ENCODE data around the gene FXYD3.

FXYD3 gene, protein sequence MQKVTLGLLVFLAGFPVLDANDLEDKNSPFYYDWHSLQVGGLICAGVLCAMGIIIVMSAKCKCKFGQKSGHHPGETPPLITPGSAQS

DNA sequence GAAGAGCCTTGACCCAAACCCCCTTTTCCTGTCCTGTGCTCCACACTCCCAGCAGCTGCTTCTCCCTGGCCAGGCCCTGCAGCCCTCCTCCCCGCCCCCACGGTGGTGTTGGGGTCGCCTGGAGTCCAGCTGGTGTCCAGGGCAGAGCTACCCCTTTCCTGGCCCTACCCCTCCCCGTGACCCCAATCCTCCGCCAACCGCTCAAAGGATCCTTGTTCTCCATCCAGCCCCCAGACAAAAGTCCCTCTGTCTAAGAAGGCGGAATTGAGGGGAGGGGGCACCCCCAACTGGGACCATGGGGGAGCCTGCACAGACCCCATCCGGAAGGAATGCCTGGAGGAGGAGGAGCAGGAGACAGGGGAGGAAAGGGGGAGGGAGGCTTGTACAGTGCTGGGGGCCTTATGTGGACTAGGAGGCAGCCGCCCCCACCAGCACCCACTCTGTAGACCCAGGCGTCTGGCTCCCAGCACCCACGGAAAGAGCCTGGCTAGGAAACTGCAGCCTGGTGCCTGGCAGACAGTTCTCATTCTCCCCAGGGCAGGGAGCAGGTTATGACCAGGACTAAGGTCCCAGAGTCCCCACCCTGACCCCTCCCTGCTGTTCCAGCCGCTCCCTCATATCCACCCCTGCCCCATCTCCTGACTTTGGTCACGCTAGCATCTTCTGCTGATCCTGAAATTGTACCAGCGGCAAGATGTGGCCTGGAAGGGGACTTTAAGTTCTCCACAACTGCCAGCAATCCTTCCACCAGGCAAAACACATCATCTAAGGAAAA is at the start of gene FXYD3:
TSS of gene FXYD3 (plus strand) at position 647 of the 775 bp plus-strand sequence. CDS start 3,554 bp downstream, outside the sequence.
- H3K27ac Mint-ChIP-seq: no peak within 1 kb of the TSS
- peak within 1 kb of the TSS; percentile 32 for H3K4me3 Mint-ChIP-seq

DNA sequence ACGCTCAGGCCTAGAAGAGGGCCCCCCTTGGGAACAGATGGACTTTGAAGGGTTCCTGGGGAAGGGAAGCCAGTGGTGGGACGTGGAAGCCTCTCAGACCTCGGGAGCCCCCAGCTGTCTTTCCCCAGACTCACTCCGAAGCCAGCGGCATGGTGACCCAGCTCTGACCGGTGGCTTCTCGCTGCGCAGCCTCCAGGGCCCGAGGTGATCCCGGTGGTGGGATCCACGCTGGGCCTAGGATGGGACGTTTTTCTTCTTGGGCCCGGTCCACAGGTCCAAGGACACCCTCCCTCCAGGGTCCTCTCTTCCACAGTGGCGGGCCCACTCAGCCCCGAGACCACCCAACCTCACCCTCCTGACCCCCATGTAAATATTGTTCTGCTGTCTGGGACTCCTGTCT is 49.5 kb upstream of the FXYD3 start:
- Mint-ChIP-seq H3K9me3 (no peaks in the 10 kb centered on the region), H3K27me3 (no peaks in the 10 kb centered on the region), H3K36me3 (ENCODE audit: low read depth) (no peaks in the 10 kb centered on the region), H3K4me3 (no peak overlapping the region), H3K4me1 (ENCODE audit: low read depth) (peaks cover 17% of the 10 kb centered on the region), H3K27ac (no peak overlapping the region)

More for the DNA sequence above, at the start of gene FXYD3:
- Mint-ChIP-seq H3K27me3 (peaks cover 3% of the 10 kb centered on the region), H3K9me3 (no peaks in the 10 kb centered on the region), H3K4me1 (ENCODE audit: low read depth) (peaks cover 6% of the 10 kb centered on the region), H3K36me3 (ENCODE audit: low read depth) (no peaks in the 10 kb centered on the region)

DNA sequence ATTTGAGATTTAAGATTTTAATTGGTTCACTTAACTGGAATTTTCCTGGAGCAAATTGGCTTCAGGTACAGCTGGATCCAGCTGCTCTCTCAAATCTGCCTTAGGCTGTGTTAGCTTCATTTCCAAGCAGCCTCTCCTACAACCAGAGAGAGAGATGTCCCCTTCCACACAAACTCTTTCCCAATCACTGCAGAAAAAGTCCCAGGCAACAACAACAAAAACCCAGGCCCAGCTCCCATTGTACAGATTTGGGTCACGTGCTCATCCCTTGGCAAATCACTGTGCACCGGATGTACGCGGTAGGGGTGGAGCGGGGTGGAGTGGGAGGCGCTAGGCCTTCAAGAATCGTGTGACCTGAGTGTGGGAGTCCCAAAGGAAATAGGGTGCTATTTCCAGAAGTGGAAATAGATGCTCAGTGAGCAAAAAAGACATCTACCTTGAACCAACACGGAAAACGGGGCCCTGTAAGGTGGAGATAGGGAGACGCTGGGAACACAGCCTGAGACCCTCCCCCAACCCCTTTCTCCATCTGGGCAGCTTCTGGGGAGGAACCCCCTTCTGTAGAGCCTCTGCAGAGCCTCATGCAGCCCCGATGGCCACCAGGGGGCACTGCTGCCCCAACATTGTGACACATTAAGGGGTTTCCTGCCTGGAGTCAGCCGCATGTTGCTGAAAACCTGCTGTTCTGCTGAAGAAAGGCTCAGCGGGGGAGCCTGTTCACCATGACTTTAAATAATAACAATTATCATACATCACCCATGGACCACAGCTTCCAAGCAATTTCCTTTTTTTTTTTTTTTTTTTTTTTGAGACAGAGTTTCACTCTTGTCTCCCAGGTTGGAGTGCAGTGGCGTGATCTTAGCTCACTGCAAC is 48.7 kb upstream of the FXYD3 start:
- H3K9me3 Mint-ChIP-seq: no peaks in the 10 kb centered on the region
- H3K4me3 Mint-ChIP-seq: peak overlapping the region; percentile 24
- H3K27ac Mint-ChIP-seq: peak overlapping the region; percentile 51

DNA sequence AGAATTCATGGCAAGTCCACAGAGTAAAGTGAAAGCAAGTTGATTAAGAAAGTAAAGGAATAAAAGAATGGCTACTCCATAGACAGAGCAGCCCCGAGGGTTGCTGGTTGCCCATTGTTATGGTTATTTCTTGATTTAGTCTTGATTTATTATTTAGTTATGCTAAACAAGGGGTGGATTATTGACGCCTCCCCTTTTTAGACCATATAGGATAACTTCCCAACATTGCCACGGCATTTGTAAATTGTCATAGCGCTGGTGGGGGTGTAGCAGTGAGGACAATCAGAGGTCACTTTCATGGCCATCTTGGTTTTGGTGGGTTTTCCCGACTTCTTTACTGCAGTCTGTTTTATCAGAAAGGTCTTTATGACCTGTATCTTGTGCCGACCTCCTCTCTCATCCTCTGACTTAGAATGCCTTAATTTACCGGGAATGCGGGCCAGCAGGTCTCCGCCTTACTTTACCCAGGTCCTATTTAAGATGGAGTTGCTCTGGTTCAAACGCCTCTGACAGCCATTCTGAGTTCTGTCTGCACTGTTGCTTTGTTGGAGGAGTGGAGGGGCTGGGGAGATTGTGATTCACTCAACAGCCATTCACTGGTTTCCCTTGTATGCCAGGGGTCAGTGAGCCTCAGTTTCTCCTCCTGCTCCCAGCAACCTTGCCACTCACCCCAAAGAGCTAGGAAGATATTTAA is 46.5 kb upstream of the FXYD3 start:
- Mint-ChIP-seq H3K4me1 (ENCODE audit: low read depth) (peaks cover 8% of the 10 kb centered on the region), H3K27ac (no peak overlapping the region), H3K27me3 (no peaks in the 10 kb centered on the region), H3K4me3 (no peak overlapping the region), H3K9me3 (no peaks in the 10 kb centered on the region), H3K36me3 (ENCODE audit: low read depth) (no peaks in the 10 kb centered on the region)

More for the DNA sequence above, 48.7 kb upstream of the FXYD3 start:
- no peaks in the 10 kb centered on the region for H3K36me3 Mint-ChIP-seq (ENCODE audit: low read depth)
- H3K27me3 Mint-ChIP-seq: no peaks in the 10 kb centered on the region
- H3K4me1 Mint-ChIP-seq (ENCODE audit: low read depth): peaks cover 17% of the 10 kb centered on the region

DNA sequence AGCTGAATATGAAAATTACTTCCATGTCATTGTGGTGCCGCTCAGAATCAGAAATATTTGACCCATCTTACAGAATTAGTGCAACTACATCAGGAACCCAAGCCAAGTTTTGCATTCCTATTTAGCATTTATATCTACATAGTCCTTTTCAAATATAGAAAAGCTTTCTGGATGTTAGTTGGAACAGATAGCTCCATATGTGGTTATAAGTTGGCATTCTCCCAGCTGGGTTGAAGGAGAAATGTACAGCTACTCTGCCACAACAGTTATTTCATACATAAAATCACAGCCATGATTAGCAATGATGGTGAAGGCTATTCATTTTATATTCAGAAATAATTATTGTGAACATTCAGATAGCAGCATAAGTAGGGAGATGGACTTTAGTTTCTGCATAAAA is 45.9 kb upstream of the FXYD3 start:
- peaks cover 5% of the 10 kb centered on the region for H3K4me1 Mint-ChIP-seq (ENCODE audit: low read depth)
- no peaks in the 10 kb centered on the region for H3K27me3 Mint-ChIP-seq
- H3K36me3 Mint-ChIP-seq (ENCODE audit: low read depth): no peaks in the 10 kb centered on the region
- no peak overlapping the region for H3K4me3 Mint-ChIP-seq
- H3K27ac Mint-ChIP-seq: no peak overlapping the region
- H3K9me3 Mint-ChIP-seq: no peaks in the 10 kb centered on the region

DNA sequence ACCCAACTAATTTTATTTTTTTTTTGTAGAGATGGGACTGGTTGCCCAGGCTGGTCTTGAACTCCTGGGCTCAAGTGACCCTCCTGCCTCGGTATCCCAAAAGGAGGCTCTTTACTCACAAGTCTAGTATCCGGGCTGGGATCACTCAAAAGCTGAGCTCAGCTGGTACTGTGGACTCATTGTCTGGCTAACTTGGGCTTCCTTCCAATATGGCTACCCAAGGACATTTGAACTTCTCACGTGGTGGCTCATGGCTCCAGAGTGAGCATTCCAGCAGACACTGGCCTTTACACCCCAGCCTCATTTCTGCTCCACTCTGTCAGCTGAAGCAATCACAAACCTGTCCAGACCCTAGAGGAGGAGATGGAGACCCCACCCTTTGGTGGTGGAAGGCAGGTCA is 45.2 kb upstream of the FXYD3 start:
- H3K27ac Mint-ChIP-seq: no peak overlapping the region
- H3K9me3 Mint-ChIP-seq: no peaks in the 10 kb centered on the region

DNA sequence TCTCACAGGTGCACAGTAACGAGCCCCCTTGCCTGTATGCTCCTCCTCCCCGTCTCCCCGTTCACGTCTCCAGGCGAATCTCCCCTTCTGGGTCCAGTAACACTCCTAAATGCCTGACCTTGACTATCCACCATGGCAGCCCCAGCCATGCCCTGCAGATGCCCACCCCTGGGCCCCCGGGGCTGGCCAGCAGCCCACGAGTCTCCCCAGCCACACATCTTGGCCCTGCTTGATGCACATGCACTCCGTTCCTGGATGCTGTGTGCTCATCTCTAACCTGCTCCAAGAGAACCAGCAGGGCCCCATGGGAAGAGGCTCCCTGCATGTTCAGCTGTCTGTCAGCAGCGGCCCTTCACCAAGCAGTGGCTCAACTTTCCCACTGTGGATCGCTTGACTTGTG is 42.1 kb upstream of the FXYD3 start:
- H3K4me3 Mint-ChIP-seq: no peak overlapping the region
- no peak overlapping the region for H3K27ac Mint-ChIP-seq
- no peaks in the 10 kb centered on the region for H3K4me1 Mint-ChIP-seq (ENCODE audit: low read depth)
- H3K9me3 Mint-ChIP-seq: no peaks in the 10 kb centered on the region
- H3K36me3 Mint-ChIP-seq (ENCODE audit: low read depth): no peaks in the 10 kb centered on the region
- H3K27me3 Mint-ChIP-seq: peaks cover 4% of the 10 kb centered on the region

More for the DNA sequence above, 45.2 kb upstream of the FXYD3 start:
- no peaks in the 10 kb centered on the region for H3K27me3 Mint-ChIP-seq
- H3K4me1 Mint-ChIP-seq (ENCODE audit: low read depth): peaks cover 5% of the 10 kb centered on the region
- no peaks in the 10 kb centered on the region for H3K36me3 Mint-ChIP-seq (ENCODE audit: low read depth)
- H3K4me3 Mint-ChIP-seq: no peak overlapping the region

DNA sequence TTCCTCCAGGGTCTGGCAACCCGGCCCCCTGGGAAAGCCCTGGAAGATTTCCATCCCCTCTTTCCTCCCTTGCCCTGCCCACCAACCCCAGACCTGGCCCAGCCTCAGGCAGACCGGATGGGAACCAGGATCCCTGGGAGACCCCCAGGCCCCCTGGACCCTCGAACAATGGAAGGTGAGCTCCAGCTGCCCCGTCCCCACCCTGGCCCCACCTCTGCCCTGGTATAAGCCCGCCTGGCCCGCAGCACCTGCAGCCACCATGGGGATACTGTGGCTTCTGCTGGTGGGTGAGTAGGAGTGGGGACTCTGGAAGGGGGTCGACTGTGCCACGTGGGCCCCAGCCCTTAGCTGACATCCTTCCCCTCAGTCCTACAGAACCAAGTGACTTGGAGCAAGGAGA is 41.7 kb upstream of the FXYD3 start:
- Mint-ChIP-seq H3K9me3 (no peaks in the 10 kb centered on the region), H3K4me3 (no peak overlapping the region), H3K27me3 (peaks cover 4% of the 10 kb centered on the region), H3K4me1 (ENCODE audit: low read depth) (no peaks in the 10 kb centered on the region), H3K36me3 (ENCODE audit: low read depth) (no peaks in the 10 kb centered on the region), H3K27ac (no peak overlapping the region)

DNA sequence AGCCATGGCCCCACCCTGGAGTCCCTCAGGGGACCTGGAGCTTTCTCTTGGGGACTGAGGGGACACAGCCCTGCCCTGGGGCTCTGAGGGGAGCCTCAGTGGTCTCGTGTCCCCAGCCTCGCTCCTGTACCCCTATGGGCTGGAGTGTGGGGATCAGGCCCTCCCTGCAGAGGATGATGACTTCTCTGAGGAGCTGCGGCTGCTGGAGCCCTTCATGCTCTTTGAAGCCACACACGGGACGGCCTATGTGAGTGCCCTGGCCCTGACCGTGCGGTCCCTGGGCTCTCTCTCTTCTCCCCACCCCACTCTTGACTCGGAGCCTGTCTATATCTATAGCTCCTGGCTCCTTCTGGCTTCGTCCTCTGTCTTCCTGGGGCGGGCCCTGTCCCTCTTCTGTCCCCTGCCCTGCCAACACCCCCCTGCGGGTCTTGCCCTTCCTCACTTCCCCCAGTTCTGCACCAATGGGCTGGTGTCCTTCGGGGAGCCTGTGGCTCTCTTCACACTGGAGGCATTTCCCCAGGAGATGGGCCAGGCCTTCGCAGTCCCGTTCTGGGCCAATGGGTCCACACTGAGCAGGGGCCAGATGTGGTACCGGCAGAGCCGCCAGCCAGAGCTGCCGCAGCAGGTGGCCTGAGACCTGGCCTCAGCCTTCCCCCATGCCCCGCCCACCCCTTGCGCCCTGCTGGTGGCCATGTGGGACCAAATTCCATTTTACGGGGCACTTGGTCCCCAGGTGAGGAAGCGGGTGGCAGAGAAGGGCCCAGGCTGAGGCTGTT is 41.0 kb upstream of the FXYD3 start:
- H3K27me3 Mint-ChIP-seq: peaks cover 4% of the 10 kb centered on the region
- H3K4me1 Mint-ChIP-seq (ENCODE audit: low read depth): no peaks in the 10 kb centered on the region
- no peak overlapping the region for H3K27ac Mint-ChIP-seq
- no peaks in the 10 kb centered on the region for H3K36me3 Mint-ChIP-seq (ENCODE audit: low read depth)
- H3K9me3 Mint-ChIP-seq: no peaks in the 10 kb centered on the region
- no peak overlapping the region for H3K4me3 Mint-ChIP-seq

DNA sequence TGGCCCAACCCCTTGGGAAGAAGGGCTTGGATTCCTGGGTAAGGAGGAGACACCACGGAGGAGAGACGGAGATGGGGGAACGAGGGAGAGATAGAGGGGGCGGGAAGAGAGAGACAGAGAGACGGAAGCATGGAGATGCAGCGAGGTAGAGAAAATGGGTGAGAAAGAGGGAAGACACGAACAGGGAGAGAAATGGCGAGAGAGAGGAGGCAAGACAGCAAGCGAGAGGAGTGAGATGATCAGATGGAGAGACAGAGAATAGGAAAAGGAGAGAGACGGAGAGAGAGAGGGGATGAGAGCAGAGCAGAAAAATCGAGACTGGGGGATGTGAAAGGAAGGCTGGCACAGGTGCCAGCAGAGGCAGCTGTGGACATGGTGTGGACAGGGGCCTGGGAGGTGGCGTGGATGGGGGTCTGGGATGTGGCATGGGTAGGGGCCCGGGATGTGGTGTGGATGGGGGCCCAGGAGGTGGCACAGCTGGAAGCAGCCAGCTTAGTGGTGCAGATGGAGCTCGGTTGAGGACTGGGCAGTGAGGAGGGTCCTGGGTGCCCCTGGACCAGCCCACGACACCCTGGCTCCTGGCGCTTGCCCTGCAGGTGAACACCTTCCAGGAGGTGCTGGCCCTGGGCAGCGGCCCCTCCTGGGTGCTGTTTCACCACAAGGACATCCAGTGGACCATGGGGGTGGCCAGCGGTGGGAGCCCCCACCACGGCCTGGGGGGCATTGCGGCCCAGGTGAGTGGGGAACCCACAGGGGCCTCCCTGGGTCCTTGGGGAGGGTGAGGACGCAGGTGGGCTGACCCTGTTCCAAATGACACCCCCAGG is 40.2 kb upstream of the FXYD3 start:
- H3K27me3 Mint-ChIP-seq: peaks cover 4% of the 10 kb centered on the region
- H3K36me3 Mint-ChIP-seq (ENCODE audit: low read depth): no peaks in the 10 kb centered on the region
- H3K9me3 Mint-ChIP-seq: no peaks in the 10 kb centered on the region
- H3K4me3 Mint-ChIP-seq: no peak overlapping the region
- no peak overlapping the region for H3K27ac Mint-ChIP-seq
- H3K4me1 Mint-ChIP-seq (ENCODE audit: low read depth): no peaks in the 10 kb centered on the region

DNA sequence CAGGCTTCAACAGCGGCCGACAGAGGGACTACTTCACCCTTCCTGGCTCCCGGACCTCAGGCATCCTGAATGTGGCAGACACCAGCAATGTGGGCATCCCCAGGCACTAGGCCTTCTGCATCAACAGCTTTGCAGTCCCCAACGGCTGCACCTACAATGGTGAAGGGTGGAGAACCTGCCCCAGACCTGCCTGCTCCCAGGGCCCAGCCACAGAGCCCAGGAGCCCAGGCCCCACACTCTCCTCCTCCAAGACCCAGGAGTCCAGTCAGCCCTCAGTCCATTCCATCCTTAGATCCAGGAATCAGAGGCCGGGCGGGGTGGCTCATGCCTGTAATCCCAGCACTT is 39.6 kb upstream of the FXYD3 start:
- Mint-ChIP-seq H3K4me1 (ENCODE audit: low read depth) (no peaks in the 10 kb centered on the region), H3K4me3 (no peak overlapping the region), H3K27me3 (peaks cover 4% of the 10 kb centered on the region), H3K9me3 (no peaks in the 10 kb centered on the region), H3K36me3 (ENCODE audit: low read depth) (no peaks in the 10 kb centered on the region), H3K27ac (no peak overlapping the region)

DNA sequence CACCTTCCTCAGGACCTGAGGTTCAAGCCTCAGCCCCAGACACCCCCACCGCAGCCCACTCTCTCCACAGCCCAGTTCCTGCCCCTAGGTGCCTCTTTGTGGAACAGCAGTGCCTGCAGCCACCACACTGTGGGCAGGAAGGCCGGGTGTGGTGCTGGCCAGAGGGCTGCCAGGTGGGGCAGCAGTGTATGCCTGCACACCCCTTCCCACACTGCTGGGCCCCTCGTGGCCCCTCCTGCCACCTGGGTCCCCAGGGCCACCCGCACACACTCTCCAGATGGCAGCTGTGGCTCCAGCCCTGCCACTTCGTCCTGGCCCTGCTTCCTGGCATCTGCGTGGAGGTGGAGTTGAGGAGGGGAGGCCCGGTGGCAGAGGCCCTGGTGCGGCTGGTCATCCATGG is 39.0 kb upstream of the FXYD3 start:
- H3K9me3 Mint-ChIP-seq: no peaks in the 10 kb centered on the region
- no peaks in the 10 kb centered on the region for H3K36me3 Mint-ChIP-seq (ENCODE audit: low read depth)
- H3K27ac Mint-ChIP-seq: no peak overlapping the region
- H3K4me3 Mint-ChIP-seq: no peak overlapping the region
- H3K27me3 Mint-ChIP-seq: peaks cover 4% of the 10 kb centered on the region
- H3K4me1 Mint-ChIP-seq (ENCODE audit: low read depth): no peaks in the 10 kb centered on the region

DNA sequence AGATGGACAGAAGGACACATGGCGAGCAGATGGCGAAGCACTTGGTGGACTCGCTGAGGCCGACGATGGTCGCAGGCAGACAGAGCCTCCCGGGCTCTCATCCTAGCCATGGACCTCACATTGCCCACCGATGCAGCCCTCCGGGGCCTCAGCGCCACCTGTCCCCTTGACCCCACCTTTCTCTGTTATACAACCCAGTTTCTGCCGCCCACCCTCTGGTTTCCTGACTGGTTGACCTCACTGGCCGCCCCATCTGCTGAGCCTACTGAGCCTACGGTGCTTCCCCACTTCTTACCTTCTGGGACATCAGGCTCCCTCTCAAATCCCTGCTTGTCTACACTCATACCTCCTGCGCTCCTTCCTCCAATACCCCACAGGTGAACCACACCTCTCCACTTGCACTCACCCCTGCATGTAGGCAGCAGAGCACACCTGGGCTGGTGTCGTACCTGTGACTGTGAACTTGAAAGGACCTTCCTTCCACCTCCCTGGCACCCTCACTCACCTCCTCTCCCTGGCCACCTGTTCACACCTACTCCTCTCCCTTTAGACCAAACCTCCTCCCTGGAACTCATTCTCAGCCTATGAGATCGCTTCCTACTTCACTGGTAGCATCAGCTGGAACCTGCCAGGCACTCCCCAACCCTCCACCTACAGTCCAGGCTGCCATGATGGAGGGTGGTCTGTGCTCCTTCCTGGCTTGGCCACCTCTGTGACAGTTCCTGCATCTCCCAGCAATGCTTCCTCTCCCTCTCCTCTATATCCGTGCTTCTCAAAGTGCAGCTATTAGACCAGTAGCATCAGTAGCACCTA is 38.0 kb upstream of the FXYD3 start:
- Mint-ChIP-seq H3K4me1 (ENCODE audit: low read depth) (no peaks in the 10 kb centered on the region), H3K27me3 (peaks cover 4% of the 10 kb centered on the region), H3K27ac (no peak overlapping the region)

More for the DNA sequence above, 38.0 kb upstream of the FXYD3 start:
- Mint-ChIP-seq H3K9me3 (no peaks in the 10 kb centered on the region), H3K4me3 (no peak overlapping the region), H3K36me3 (ENCODE audit: low read depth) (no peaks in the 10 kb centered on the region)

Measured in stimulated activated naive CD8-positive, alpha-beta T cell treated with anti-CD3 and anti-CD28 coated beads, Interleukin-15, Interleukin-2, amounts not matched to agents 100 ng/mL and 50 ng/mL, for 24 hours (primary cell).